Endothelial cell of umbilical vein (primary cell): ENCODE data around the gene ATP2C2. TPM values are rescaled to one million over a fixed set of nuclear protein-coding genes. Genes with fewer than 3 reads are reported as not detected.

Source experiments
- BruUV-seq: library from RNA; stranded (reverse); fragments of 400-500 nt; replicated peaks from 2 replicates; lab custom pipeline; 2021; lab: Mats Ljungman, UMichigan
- CTCF ChIA-PET: fragments of 300-600, 350-600 bp; sonication (Branson Sonifier 250); formaldehyde crosslinking; loops from one replicate; lab custom pipeline; 2021; ENCODE audit warnings: antibody characterized with exemption, inconsistent platforms; lab: Charles Lee
- POLR2A ChIA-PET: fragments of 300-600, 350-600 bp; sonication (Branson Sonifier 250); formaldehyde crosslinking; loops from one replicate; lab custom pipeline; 2021; ENCODE audit warnings: antibody characterized with exemption, inconsistent platforms; lab: Charles Lee
- DNase-seq: peaks from one replicate; pipeline ENCODE4 v3.0.0-alpha.2; 2011; ENCODE audit warnings: low read depth, low spot score
- FAIRE-seq: peaks from 2 replicates; lab custom pipeline; 2011; peaks lifted over from hg19 to GRCh38; lab: Jason Lieb, UNC
- H2AFZ ChIP-seq: 2 replicates; pipeline ENCODE4 v1.6.0; 2012; ENCODE audit warnings: low read depth, low read length, control low read depth, inconsistent platforms
- H3K27ac ChIP-seq: 2 replicates; pipeline ENCODE4 v1.5.1; 2011; ENCODE audit warnings: low read depth, mild to moderate bottlenecking, control low read depth, low read length, moderate library complexity; ENCODE audit not compliant: insufficient read depth
- H3K27me3 ChIP-seq, 2 experiments: 2 replicates each; pipeline versions ENCODE4 v1.6.0 to v1.6.1; 2011; ENCODE audit warnings: low read length in 2 of 2, mixed read lengths in 1 of 2; ENCODE audit not compliant: control insufficient read depth in 2 of 2, insufficient read depth in 2 of 2
- H3K36me3 ChIP-seq, 2 experiments: 2 replicates in 1 of 2; 3 replicates in 1 of 2; pipeline ENCODE4 v1.5.1; 2011; ENCODE audit warnings: low read length in 2 of 2, mild to moderate bottlenecking in 1 of 2, moderate library complexity in 1 of 2; ENCODE audit not compliant: control insufficient read depth in 2 of 2, insufficient read depth in 2 of 2; ENCODE audit errors: extremely low read depth in 1 of 2
- H3K4me1 ChIP-seq: 3 replicates; pipeline ENCODE4 v1.5.1; 2011; ENCODE audit warnings: mild to moderate bottlenecking, low read length; ENCODE audit not compliant: control insufficient read depth, insufficient read depth; ENCODE audit errors: extremely low read depth
- H3K4me2 ChIP-seq: 2 replicates; pipeline ENCODE4 v1.6.1; 2011; ENCODE audit warnings: low read length, control low read depth, mixed read lengths; ENCODE audit not compliant: insufficient read depth
- H3K4me3 ChIP-seq, 3 experiments: fragments of 200-600 bp in 1 of 3; sonication (generic), shearing (Covaris generic) in 1 of 3; replicated peaks in 1 of 3; 2 replicates each; pipeline ENCODE4 v1.5.1; 2011 to 2016; ENCODE audit warnings: control low read depth in 3 of 3, low read length in 3 of 3, mild to moderate bottlenecking in 2 of 3, inconsistent platforms in 1 of 3, low read depth in 1 of 3, moderate library complexity in 1 of 3; ENCODE audit not compliant: insufficient read depth in 1 of 3
- H3K79me2 ChIP-seq: 2 replicates; pipeline ENCODE4 v1.6.0; 2012; ENCODE audit warnings: low read length, inconsistent platforms; ENCODE audit not compliant: control insufficient read depth, insufficient read depth
- H3K9ac ChIP-seq: replicated peaks from 2 replicates; pipeline ENCODE3; 2011; ENCODE audit warnings: low read length, control low read depth; ENCODE audit not compliant: insufficient read depth; ENCODE audit errors: extremely low read depth
- H3K9me1 ChIP-seq: replicated peaks from 3 replicates; pipeline ENCODE4 v1.6.0; 2011; ENCODE audit warnings: mild to moderate bottlenecking, low read length; ENCODE audit not compliant: control insufficient read depth, insufficient read depth; ENCODE audit errors: extremely low read depth
- H3K9me3 ChIP-seq: replicated peaks from 2 replicates; pipeline ENCODE4 v1.5.1; 2012; ENCODE audit warnings: low read length, inconsistent platforms; ENCODE audit not compliant: control insufficient read depth, insufficient read depth
- H4K20me1 ChIP-seq: replicated peaks from 2 replicates; pipeline ENCODE3; 2011; ENCODE audit warnings: mild to moderate bottlenecking, low read length; ENCODE audit not compliant: control insufficient read depth, insufficient read depth; ENCODE audit errors: extremely low read depth
- EZH2 ChIP-seq: IDR thresholded peaks from 2 replicates; pipeline ENCODE4 v1.6.1; 2012; ENCODE audit warnings: borderline replicate concordance, low read depth, mild to moderate bottlenecking, moderate library complexity, low read length, inconsistent platforms; ENCODE audit not compliant: severe bottlenecking
- GATA2 ChIP-seq: IDR thresholded peaks from 2 replicates; pipeline ENCODE4 v1.7.0; 2011; ENCODE audit warnings: low read depth, mild to moderate bottlenecking, moderate library complexity, mixed read lengths, low read length; ENCODE audit not compliant: insufficient read length, insufficient read depth
- POLR2A ChIP-seq: IDR thresholded peaks from 2 replicates; pipeline ENCODE4 v1.6.1; 2012; ENCODE audit warnings: low read depth, mild to moderate bottlenecking, control low read depth, low read length
- POLR2AphosphoS5 ChIP-seq: IDR thresholded peaks from 2 replicates; pipeline ENCODE4 v1.6.1; 2012; ENCODE audit warnings: low read depth, mild to moderate bottlenecking, control low read depth, low read length, moderate library complexity; ENCODE audit not compliant: insufficient read depth
- dilution Hi-C: fragments of 300-500 bp; cut with MboI; formaldehyde crosslinking; loops from one replicate; pipeline ENCODE4 v1.15.0; 2019; ENCODE audit warnings: low sequenced_read_pairs; ENCODE audit not compliant: extremely low pct_ligation_motif_present
- intact Hi-C: fragments of 100-400 bp; cut with micrococcal nuclease; formaldehyde crosslinking; loops from one replicate; pipeline ENCODE4 v1.10.0; 2022
- polyA plus RNA-seq, 4 experiments: library from polyadenylated mRNA; depleted of rRNA in 3 of 4; stranded (reverse) in 3 of 4; unstranded in 1 of 4; fragments of >200 nt; gene quantifications; 2 replicates each; pipeline versions ENCODE4 v1.2.1 to v1.2.3, GENCODE V29; 2011 to 2012; ENCODE audit warnings: missing spikeins in 1 of 4
- total RNA-seq: library from RNA; stranded (reverse); gene quantifications from 2 replicates; pipeline ENCODE4 v1.2.3, GENCODE V29; 2021
- TF ChIP-seq, protein P1 (sequence below), 2 donors: IDR thresholded peaks; 1 replicate in 1 of 2; 2 replicates in 1 of 2; pipeline ENCODE4 v1.5.1; 2011; ENCODE audit warnings: low read length in 2 of 2, mild to moderate bottlenecking in 2 of 2, moderate library complexity in 2 of 2, control low read depth in 1 of 2, inconsistent platforms in 1 of 2, low read depth in 1 of 2; ENCODE audit not compliant: insufficient read depth in 1 of 2; ENCODE audit errors: extremely low read depth in 1 of 2

Gene ATP2C2
- total and polyA plus RNA-seq, 2 donors (not counting 3 experiments of a cell fraction or from before 2014, with no cell fraction given), result not detected

DNA sequence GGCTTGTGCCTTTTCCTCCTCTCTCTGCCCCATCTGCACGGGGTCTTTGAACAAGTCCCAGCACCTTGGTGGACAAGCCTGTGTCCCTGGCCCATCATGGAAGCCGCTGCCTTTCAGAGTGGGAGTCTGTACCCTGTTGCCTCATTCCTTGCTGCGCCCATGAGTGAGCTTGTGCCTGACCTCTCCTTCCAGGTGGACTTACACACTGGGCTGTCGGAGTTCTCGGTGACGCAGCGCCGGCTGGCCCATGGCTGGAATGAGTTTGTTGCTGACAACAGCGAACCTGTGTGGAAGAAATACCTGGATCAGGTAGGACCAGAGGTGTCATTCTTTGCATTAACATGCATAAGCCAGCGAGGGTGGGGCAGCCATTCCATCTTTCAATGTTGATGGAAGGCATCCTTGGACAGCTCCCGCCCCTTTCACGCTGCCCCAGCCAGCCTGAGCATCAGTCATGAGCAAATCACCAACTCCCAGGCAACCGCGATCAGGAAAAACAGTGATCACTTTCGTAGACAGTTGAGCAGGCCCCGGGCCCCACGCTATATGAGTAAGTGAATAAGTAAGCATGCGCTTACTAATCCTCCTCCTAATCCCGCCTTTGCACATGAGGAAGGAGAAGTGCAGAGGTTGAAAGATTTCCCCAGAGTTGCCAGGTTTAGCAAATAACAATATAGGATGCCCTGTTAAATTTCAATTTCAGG lies 36.8 kb downstream of the ATP2C2 start:
- Histone ChIP-seq H3K9ac (no peak overlapping the region), H3K79me2 (no peaks in the 10 kb centered on the region), H3K36me3 (no peaks in the 10 kb centered on the region), H3K27ac (no peak overlapping the region), H3K27me3 (peaks cover 0 to 2% of the 10 kb centered on the region in 2 experiments), H3K4me1 (no peaks in the 10 kb centered on the region), H3K4me2 (no peak overlapping the region), H3K4me3 (no peak overlapping the region), H3K9me1 (no peaks in the 10 kb centered on the region), H3K9me3 (no peaks in the 10 kb centered on the region), H2AFZ (no peak overlapping the region), H4K20me1 (no peaks in the 10 kb centered on the region)
- DNase-seq (no peak), FAIRE-seq (no peak)
- TF ChIP-seq EZH2 (no peak), POLR2AphosphoS5 (no peak), POLR2A (no peak), GATA2 (no peak)
- TF ChIP-seq, protein P1, sequence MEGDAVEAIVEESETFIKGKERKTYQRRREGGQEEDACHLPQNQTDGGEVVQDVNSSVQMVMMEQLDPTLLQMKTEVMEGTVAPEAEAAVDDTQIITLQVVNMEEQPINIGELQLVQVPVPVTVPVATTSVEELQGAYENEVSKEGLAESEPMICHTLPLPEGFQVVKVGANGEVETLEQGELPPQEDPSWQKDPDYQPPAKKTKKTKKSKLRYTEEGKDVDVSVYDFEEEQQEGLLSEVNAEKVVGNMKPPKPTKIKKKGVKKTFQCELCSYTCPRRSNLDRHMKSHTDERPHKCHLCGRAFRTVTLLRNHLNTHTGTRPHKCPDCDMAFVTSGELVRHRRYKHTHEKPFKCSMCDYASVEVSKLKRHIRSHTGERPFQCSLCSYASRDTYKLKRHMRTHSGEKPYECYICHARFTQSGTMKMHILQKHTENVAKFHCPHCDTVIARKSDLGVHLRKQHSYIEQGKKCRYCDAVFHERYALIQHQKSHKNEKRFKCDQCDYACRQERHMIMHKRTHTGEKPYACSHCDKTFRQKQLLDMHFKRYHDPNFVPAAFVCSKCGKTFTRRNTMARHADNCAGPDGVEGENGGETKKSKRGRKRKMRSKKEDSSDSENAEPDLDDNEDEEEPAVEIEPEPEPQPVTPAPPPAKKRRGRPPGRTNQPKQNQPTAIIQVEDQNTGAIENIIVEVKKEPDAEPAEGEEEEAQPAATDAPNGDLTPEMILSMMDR (IDR thresholded peaks at IDR 0.05; ENCODE audit: extremely low read depth in 1 of 2, insufficient read depth in 1 of 2, low read depth in 1 of 2, low read length in 2 of 2), result no peak
- BruUV-seq, result no TSS peak
- ChIA-PET POLR2A (no interaction called here), CTCF (no interaction called here)
- dilution Hi-C loops (loop anchor here (25.0 kb wide), 1 partner anchor 168 kb away; the partner anchor contains the start of gene KCNG4), intact Hi-C loops (no loop called here)
